GM21390 (cell line): Measurements from ENCODE around the gene SIGLEC11.
"Not testable (repeated sequence)": the region's sequence is repeated elsewhere in the genome, so short reads cannot be mapped to it uniquely, and the experiment has no call there.

Experiments used
- ATAC-seq: cut with Tn5 transposase; IDR thresholded peaks from one replicate; pipeline ENCODE4 v1.9.1; 2021; ENCODE audit not compliant: unreplicated experiment

The SIGLEC11 gene

GRCh38 chr19:49952906-49953305 is 8.1 kb downstream of the SIGLEC11 start:
- no peak for ATAC-seq

DNA sequence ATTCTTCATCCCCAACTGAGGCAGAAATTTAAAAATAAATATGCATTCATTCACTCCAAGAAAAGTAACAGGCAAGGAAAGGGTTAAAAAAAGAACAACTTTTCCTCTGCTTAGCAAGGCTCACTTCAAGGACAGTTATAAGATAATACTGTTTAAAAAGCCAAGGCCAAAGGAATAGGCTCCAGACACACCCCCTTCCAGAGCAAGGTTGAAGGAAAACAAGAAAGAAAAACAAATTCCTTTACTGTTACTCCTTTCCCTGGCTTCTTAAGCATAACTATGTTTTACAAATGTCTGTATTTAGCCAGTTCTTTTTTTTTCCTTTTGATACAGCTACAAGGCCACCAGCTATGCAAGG is 8.5 kb downstream of the SIGLEC11 start:
- no peak for ATAC-seq

DNA sequence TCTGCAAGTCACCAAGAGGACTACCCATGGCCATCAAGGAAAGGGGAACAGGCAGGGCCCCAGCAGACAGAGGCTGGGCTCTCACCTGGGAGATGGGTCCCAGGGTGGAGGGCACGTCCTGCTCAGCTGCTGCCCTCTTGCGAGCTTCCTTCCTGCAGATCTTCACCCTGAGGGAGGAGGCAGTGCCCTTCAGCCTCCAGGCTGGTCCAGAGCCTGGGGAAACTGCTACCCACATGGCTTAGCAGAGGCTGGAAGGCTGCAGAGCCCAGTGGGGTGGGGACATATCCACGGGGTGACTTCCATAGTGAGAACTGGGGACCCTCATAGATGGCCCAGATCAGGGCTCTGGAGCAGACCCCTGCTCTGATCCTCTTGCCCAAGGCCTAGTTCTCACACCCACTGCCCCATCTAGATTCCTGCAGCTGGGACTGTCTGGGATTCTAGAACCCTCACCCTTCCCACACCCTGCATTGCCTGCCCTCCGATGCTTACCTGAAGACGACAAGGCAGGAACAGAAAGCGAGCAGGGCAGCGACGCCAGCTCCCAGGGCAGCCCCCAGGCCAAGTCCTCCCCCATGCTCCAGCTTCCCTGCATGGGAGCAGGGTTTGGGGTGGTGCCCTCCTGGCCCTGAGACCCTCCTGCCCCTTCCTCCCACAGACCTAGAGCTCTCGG is 9.0 kb downstream of the SIGLEC11 start:
- no peak for ATAC-seq

GRCh38 chr19:49950956-49951526 is 9.9 kb downstream of the SIGLEC11 start:
- ATAC-seq = no peak

- no peak for ATAC-seq
Observed at GRCh38 chr19:49950590-49950948, 10.4 kb downstream of the SIGLEC11 start.

DNA sequence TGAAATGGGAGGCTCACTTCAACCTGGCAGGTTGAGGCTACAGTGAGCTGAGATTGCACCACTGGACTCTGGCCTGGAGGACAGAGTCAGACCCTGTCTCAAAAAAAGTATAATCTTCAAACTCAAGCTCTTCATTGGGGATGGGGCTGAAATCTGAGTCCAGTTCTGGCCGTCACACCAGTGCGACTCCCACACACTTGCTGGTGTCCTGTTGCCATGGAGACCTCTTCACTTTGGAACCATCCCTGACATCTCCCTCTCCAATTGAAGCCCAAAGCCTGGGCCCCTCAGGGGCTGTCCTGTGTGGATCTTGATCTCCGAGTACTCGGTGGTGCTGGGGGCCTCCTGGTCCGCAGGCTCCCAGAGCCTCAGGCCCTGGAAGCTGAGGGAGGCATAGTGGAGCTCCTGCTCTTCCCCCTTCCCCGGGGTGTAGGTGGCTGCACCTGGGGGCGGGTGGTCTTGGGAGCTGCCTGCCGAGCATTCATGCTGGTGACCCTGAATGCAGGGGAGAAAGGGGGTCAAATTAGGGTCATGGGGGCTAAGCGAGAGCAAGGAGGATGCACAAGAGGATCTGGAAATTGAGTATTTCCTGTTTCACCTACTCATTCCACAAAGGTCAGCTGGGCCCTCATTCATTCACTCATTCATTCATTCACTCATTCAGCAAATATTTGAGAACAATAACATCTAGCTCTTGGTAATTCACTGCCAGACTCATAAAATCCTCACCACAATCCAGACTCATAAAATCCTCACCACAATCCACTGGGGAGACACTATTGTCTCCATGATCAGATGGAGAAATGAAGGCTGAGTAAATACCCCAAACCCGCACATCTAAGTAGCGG is 11.0 kb downstream of the SIGLEC11 start:
- no peak for ATAC-seq

GRCh38 chr19:49946415-49946814 is 14.6 kb downstream of the SIGLEC11 start:
- no peak for ATAC-seq

DNA sequence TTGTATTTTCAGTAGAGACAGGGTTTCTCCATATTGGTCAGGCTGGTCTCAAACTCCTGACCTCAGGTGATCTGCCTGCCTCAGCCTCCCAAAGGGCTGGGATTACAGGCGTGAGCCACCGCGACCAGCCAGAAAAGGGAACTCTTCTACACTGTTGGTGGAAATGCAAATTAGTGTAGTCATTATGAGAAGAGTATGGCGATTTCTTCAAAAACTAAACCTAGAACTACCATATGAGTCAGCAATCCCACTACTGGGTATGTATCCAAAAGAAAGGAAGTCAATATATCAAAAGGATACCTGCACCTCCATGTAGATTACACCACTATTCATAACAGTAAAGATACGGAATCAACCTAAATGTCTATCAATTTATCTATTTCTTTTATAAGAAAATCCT is 16.4 kb downstream of the SIGLEC11 start:
- not testable (repeated sequence) for ATAC-seq

- ATAC-seq = no peak
Observed at GRCh38 chr19:49940482-49940791, 20.5 kb downstream of the SIGLEC11 start.

GRCh38 chr19:49939721-49940481 is 21.1 kb downstream of the SIGLEC11 start:
- ATAC-seq = no peak

DNA sequence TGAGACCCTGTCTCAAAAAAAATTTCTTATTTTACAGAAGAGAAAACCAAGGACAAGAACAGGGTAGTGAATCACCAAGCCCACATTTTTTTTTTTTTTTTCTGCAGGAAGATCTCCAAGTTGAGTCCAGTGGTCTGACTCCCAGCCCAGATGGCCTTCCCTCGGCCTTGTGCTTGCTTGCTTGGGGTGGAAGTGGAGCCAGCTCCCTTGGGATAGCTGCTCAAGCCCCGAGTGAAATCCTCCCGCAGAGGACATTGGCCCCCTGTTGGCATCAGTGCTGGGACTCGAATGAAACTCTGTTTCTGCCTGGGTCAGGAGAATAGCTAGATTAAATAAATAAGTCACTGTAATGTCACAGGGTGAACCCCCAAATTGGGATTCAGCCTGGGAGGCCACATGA is 22.3 kb downstream of the SIGLEC11 start:
- no peak for ATAC-seq

GRCh38 chr19:49937750-49938381 is 23.1 kb downstream of the SIGLEC11 start:
- no peak for ATAC-seq

GRCh38 chr19:49936549-49936948 is 24.4 kb downstream of the SIGLEC11 start:
- ATAC-seq = no peak

GRCh38 chr19:49933643-49934042 is 27.3 kb downstream of the SIGLEC11 start:
- ATAC-seq = no peak

DNA sequence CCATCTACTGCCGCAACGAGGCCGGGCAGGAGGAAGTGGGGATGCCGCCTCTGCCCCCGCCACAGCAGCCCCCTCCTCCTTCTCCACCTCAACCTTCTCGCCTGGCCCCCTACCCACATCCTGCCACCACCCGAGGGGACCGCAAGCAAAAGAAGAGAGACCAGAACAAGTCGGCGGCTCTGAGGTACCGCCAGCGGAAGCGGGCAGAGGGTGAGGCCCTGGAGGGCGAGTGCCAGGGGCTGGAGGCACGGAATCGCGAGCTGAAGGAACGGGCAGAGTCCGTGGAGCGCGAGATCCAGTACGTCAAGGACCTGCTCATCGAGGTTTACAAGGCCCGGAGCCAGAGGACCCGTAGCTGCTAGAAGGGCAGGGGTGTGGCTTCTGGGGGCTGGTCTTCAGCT is 28.2 kb downstream of the SIGLEC11 start:
- ATAC-seq = no peak

GRCh38 chr19:49932041-49932451 is 28.9 kb downstream of the SIGLEC11 start:
- no peak for ATAC-seq

DNA sequence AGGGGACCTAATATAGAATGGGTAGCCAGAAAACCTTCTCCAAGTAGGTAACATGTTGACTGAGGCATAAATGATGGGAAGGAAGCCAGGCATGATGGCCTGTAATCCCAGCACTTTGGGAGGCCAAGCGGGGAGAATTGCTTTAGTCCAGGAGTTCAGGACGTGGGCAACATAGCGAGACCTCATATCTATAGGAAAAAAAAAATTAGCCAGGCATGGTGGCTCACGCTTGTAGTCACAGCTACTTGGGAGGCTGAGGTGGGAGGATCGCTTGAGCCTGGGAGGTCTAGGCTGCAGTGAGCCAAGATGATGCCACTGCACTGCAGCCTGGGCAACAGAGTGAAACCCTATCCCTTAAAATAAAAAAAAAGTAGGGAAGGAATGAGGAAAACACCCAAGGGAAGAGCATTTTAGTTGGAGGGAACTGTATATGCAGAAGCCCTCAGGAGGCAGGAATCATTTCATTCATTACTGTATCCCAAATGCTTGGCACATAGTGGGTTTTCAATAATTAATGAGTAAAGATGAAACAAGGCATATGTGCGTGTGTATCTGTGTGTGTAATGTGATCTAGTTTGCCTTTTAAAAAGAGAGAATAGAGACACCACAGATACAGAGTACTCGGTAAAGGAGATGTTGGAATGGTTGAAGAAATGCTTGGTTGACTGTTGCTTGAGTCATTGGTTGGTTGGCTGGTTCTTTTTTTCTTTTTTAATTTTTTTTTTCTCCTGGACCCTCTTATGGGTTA is 29.5 kb downstream of the SIGLEC11 start:
- ATAC-seq = no peak

DNA sequence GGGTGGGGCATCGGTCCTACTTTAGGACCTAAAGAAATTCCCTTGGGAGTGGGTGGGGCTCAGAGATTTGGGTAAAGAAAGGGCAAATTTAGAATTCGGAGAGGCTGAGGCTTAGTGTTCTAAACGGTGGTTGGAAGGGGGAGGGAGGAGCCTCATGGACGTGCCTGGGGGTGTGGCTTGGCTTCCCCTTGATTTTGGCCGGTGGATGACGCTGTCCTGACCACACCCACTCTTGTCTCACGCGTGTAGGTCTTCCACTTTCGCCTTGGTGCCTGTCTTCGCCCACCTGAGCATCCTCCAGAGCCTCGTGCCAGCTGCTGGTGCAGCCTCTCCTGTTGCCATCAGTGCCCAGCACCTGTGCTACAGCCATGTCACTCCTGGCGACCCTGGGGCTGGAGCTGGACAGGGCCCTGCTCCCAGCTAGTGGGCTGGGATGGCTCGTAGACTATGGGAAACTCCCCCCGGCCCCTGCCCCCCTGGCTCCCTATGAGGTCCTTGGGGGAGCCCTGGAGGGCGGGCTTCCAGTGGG is 30.4 kb downstream of the SIGLEC11 start:
- no peak for ATAC-seq

DNA sequence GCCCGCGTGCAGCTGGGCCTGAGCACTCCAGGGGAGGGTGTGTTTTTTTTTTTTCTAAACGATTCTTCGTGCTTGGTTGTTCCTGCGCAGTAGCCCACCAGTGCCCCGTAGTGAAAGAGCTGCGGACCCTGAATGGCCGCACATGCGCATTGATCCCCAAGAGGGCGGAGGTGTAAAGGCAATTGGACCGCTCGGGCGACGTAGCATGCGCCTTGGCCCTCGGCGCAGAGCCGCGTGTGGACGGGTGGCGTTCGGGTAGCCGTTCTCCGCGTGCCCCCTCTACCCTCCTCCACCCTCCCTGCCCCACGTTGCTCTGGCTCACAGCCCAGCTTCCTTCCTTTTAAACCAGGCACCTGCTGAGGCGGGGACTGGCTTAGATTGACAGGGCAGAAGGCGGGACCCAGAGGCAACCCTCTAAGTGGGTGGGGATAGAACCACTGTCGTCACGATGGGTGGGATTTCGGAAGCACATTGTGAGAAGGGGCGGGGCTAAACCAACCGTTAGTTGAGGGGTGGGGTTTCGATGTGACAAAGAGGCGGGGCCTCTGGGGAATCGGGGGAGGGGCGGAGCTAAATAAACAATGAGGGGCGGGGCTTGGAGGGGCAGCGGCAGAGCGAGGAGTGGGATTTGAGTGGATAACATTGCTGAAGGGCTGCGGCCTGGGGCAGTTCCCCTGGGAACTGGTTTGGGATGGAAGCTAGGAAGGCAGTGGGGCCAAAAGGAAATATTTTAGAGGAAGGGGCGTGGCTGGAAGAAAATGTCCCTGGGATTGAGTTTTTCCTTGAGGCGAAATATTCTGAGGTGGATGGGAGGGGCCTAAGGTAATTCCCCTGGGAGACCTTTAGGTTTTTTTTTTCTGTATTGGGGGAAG is 31.1 kb downstream of the SIGLEC11 start:
- ATAC-seq = peak; percentile 64
